GM19438 (cell line): ENCODE data around the gene FERMT1.
"Not testable (repeated sequence)": the region's sequence is repeated elsewhere in the genome, so short reads cannot be mapped to it uniquely, and the experiment has no call there.

Source experiments
- ATAC-seq: cut with Tn5 transposase; IDR thresholded peaks from one replicate; pipeline ENCODE4 v1.9.1; 2021; ENCODE audit warnings: low read depth; ENCODE audit not compliant: unreplicated experiment

The FERMT1 gene

DNA sequence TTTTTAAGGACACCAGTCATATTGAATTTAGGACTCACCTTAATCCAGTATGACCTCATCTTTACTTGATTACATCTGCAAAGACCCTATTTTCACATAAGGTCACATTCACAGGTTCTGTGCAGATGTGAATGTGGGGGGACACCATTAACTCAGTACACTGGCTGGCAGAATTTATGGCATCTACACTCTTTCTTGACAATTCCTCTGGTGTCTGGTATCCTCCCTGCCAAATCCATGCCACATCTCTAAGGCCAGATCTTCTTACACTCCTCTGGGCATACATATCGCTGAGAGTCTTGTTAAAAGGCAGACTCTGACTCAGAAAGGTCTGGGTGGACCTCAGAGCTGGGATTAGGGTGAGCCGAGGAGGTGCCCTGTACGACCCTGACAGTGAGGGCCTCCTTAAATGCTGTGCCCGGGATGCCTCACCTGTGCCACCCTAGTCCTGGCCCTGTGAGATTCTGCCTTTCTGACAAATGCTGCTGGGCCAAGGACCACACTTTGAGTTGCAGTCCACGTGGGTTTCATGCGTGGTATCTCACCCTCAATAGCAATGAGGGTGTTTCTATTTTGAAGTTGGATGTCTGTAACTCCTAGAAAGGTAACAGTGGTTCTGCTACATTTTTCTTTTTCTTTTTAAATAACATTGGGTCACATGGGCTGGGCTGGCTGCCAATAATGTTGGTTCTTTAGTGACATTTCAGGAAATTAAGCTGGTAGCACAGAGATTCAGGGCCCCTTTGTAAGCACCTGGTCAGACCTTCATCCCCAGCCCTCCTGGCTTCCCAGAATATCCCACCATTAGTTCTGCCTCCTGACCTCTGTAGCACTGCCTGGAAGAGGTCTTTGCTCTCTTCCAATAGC is 51.8 kb downstream of the FERMT1 start:
- no peak for ATAC-seq

DNA sequence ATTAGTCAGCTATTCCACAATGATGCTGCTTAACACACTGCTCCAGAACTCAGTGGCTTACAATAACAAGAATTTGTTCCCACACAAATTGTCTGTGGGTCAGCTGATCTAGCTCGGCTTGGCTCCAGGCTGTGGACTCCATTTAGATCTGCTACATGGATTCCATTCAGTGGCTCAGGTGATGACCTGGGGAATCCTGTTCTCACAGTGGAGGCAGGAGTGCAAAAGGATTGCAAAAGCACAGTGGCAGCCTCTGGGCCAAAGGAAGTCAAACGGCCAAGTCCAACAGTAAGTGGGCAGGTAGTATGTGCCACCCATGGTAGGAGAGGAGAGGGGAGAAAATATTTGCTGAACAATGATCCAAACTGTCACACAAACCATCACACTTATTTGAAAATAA is 53.2 kb downstream of the FERMT1 start:
- no peak for ATAC-seq

DNA sequence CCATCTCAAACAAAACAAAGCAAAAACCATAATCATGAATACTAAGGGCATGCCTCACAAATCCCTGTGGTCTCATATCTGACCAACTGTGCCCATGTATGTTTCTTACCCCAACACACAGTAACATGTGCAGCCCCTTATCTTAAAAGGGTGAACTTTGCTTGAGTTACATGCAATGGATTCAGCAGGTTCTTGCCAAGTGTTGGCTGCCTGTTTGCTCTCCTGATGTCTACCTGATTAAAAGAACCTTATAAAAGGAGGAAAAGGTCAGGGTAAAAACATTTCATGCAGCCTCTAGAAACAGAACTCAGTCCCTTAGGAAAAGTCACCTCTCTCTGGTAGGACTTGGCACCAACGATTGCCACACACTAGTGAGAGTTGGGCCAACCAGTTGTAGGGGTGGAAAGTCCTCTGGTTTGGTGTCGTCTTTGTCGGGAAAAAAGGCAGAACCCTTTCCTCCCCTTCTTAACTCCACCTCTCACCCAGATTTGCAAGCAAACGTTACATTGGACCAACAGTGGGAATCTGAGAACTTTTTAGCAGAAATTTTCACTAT is 55.0 kb downstream of the FERMT1 start:
- no peak for ATAC-seq

DNA sequence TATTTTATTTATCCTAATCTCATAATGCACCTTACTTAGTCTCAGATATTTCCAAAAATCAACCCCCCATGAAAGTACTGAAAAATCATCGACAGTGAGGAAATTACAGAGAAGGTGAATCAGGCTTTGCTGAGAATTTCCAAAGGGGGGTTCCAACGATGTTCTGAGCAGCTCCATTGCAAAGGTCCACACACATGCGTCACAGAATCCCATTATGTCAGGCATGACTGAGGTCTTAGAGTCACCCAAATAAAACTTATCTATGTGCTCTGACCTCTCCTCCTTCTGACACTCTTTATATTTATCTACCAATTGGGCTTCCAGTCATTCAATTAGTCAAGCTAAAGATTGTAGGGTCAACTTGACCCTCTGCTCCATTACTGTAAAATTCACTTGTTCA is 56.2 kb downstream of the FERMT1 start:
- ATAC-seq: no peak

DNA sequence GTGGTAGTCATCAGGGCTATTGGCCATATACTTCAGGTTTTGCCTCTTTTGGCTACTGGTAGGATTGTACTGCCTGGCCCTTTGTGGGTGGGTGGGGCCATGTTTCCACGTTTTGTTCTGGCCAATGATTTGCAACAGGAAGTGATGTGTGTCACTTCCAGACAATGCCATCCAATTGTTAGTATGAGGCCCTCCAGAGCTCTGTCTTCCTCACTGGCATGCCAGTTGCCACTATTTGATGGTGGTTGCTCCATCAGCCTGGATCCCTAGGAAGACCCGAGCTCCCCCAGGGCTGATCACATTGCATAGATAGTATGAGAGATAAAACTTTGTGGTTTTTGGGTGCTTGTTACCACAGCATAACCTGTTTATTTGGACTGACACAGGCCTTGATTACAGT is 61.3 kb downstream of the FERMT1 start:
- ATAC-seq: no peak

DNA sequence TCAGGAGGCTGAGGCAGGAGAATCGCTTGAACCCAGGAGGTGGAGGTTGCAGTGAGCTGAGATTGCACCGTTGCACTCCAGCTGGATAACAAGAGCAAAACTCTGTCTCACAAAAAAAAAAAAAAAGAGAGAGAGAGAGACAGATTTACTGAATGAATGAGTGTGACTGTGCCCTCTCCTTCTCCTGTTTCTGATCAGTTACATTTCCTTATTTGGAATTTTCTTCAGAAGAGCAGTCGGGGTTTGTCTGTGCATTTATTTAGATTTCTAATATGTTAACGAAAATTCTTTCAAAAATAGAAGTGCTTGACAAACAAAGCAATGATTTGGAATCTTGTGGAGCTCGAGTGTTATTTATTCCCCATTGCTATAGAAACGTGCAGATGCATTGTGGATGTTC is 62.6 kb downstream of the FERMT1 start:
- ATAC-seq: no peak

DNA sequence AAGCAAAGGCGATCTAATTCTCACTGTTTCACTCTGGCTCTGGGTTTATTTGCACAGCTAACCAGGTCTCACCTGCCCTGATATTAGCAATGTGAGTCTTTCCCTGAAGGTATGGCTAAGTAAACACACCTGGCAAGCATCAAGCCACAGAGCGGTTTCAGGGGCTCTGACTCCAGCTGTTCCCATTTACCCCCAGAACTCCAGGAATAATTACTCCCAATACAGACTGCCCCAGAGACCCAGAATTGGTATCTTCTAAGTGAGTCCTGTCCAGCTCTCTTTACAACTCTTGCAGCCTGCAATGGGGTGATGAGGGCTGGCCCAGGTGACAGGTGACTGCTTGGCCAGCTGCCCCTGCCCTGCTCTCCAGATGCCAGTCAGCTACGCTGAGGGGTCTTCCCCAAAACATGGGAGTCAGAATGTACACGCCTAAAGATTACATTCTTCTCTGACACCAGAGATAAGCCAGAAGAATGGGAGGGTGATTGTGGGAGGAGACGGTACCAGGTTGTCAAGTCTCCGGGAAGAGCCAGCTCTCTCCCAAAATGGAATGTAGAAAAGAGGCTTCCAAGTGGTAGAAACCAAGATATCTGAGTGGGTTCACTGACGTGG is 64.0 kb downstream of the FERMT1 start:
- no peak for ATAC-seq

DNA sequence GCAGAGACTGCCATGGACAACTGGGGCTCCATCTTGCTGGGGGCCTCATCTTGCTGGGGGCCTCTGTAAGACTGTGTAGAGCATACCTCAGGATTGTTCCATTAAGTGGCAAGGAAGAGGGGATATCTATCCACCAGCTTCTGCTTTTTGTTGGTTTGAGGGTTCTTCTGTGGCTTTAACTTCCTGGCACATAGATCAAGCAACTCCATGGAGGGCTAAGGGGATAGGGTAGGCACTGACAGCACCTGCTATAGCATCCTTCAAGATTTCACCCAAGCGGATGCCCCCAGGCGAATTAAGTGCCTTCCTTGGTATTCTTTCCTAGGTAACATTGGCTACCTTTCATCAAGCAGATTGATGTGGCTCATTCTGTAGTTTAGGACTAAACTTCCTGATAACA is 65.1 kb downstream of the FERMT1 start:
- no peak for ATAC-seq

DNA sequence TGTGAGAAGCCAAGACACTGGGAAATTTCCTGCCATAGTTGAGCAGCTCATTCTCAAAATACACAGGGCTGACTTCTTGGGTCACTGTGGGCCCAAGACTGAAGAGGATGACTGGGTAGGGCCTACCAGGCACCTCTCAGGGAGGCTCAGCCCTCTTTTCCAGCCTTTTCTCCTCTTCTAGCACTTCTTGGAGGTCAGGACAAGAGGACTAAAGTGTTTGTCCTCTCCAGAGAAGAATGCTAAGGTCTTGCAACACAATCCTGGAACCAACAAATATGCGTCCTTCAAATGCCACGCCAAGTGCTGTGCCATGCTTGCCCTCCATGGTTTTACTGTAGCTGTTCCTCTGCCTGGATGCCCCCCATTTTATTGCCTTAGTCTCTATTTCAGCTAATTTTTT is 65.7 kb downstream of the FERMT1 start:
- ATAC-seq: no peak

DNA sequence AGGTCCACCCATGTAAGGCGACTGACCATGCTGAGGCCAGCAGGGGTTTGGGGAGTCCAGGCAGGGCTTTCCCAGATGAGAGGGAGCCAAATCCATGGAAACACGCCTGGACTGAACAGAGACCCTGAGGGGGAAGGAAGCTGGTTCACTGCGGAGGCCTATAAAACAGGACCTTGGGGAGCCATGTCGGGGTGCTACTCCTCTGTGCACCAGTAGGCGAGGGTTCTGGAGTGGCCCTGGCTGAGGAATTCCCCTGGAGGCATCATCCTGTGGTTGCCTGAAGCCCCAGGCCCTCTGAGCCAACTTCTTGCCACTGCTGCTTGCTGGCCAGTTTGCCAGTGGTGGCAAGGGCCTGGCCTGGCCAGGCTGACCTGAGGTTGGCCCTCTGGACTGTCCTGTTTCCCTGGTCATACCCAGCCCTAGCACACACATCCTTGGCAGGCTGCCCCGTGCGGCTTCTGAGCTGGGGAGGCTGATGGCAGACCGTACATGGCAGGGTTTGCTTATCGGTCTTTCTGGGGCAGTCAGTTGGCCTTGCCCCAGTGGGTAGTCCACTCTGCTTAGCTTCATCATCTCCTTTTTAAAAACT is 66.8 kb downstream of the FERMT1 start:
- ATAC-seq: no peak

DNA sequence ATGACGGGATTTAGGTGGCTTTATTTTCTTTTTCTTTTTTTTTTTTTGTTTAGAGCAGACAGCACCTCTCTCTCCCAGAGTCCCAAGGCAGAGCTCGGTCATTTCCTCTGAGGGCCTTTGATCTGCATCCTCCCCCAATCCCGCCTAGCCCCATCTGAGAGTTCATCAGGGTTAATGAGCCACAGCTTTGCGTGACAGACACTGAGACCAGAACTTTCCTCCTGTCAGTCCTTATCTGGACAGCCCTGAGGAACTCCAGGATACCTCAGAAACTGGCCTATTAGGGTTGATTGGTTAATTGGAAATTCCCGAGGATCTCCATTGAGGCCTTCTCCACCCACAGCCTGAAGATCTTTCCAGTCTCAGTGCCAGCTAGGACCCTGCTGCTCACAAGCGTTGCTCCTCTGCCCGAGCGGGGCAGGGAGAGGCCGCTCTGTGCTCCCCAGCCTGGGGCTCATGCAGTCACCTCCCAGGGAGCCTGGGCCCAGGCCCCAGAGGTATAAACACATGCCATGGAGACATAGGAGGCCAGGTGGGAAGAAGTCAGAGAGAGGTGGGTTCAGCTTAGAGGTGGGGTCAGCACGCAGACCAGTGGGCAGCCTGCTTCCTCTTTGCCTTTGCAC is 67.6 kb downstream of the FERMT1 start:
- no peak for ATAC-seq

DNA sequence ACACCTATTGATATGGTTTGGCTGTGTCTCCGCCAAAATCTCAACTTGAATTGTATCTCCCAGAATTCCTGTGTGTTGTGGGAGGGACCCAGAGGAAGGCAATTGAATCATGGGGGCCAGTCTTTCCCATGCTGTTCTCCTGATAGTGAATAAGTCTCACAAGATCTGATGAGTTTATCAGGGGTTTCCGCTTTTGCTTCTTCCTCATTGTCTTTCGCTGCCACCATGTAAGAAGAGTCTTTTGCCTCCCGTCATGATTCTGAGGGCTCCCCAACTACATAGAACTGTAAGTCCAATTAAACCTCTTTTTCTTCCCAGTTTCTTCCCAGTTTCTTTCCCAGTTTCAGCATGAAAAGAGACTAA is 68.2 kb downstream of the FERMT1 start:
- not testable (repeated sequence) for ATAC-seq

DNA sequence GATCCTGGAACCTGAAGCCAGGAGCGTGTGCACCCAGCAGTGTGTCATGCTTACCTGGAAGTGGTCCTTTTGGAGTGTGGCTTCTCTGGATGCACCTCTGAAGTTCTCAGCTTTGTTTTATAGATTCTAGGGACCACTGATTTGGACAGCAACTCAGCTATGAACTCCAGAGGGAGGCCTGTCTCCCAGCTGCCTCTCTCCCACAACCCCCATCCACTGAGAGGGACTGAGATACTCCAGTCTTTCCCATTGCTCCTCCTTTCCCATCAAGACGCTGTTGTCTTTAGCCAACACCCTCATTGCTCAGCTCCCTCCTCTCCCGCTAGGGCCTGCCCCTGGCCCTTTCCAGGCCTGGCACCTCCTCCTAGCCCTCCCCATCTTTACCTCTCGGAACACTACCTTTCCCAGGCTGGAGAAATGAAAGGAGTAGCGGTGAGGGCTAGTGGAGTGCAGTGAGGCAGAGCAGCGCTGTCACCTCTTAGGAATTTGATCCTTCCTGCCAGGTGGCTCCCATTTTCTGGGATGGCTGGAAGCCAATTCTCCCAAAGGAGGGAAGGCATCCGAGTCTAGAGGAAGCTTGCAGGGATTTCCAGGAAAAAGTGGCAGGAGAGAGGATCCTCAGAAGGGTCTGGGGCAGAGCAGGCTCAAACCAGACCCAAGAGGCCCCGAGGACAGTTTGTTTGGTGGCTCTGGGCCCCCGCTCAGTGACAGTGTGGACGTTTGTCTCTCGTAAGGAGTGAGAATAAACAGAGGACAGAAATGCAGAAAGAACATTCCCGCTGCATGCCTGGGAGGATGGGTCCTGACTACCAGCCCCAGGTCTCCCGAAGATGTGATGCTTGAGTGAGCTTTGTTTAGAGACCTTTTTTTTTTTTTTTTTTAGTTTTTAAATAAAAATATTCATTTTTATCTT is 68.8 kb downstream of the FERMT1 start, which contains the start of gene LRRN4:
Gene LRRN4 (minus strand): TSS at position 285 of the 913 bp plus-strand sequence. CDS start 1,261 bp downstream, outside the sequence.
- no peak for ATAC-seq

DNA sequence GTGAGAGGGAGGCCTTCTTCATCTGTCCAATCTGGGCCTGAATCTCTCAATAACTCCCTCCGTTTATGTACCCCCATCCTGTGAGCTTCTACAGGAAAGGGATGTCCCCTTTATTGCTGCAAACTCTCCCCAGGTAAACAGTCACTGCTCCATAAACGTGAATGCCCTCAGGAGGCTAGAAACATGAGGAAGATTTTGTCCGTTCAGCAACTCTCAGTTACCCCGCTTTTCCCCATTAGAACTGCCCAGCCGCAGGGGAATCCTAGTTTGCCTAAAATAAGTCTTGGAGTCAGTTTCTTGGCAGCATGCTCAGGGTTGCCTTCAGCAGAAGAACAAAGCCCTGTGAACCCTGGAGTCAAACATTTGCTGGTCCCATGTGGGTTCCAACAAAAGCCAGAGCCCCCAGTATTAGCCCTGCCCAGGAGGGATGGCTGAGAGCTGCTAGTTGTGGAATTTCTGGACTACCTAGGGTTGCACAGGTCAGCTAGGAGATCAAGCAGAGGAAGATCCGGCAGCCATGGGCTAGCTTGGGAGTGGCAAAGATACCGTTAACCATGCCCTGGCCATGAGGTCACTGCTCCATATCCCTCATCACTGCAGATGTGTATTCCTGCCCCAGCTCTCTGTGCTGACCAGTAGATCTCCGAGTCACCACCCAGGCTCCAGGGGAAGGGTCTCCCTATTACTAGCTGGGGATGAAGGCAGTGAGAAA is 69.6 kb downstream of the FERMT1 start:
- ATAC-seq: no peak

DNA sequence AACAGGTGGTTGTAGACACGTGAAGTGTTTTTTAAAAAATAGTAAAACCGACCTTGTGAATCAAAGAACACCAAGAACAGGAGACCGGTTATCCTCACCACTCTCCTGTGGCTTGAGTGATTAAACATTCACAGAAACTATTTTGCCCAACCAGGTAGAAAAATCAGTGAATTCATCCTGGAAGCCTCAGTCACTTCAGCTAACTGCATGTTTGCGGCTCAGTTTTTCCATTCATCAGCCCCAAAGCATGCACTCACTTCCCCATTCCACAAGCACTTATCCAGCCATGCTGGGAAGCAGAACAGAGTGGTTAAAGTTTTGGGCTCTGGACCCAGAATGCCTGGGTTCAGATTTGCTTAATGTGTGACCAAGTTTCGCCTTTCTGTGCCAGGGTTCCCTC is 71.3 kb downstream of the FERMT1 start:
- no peak for ATAC-seq

DNA sequence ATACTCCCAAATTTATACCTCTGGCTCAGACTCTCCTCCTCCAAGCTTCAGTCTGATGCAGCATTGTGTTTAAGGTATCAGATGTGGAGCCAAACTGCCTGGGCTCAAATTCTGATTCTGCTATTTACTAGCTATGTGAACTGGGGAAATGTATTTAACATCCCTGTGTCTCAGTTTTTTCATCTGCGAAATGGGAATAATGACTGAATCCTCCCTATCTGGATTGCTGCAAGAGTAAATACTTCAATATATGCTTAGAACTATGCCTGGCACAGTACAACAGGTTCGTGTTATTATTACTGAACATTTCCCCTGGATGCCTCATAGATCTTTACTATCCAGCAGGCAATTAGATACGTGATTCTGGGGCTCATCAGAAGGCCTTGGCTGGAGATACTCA is 74.4 kb downstream of the FERMT1 start:
- ATAC-seq: no peak

DNA sequence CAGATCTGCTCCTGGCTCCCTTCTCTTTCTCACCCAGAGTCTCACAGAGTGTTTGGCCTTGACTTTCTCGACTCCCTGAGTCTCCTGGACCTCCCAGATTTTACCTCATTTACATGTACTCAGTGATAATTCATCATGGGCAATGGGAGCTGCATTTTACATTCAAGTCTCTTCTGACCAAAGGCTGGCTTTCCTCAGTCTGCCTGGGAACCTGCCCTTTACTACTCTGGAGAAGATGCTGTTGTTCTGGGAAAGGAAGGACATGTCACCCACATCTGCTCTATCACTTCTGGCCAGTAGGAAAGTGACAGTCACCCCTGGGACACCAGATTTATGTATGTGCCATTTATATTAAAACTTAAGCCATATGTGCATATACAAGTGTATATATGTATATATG is 76.4 kb downstream of the FERMT1 start:
- ATAC-seq: no peak

DNA sequence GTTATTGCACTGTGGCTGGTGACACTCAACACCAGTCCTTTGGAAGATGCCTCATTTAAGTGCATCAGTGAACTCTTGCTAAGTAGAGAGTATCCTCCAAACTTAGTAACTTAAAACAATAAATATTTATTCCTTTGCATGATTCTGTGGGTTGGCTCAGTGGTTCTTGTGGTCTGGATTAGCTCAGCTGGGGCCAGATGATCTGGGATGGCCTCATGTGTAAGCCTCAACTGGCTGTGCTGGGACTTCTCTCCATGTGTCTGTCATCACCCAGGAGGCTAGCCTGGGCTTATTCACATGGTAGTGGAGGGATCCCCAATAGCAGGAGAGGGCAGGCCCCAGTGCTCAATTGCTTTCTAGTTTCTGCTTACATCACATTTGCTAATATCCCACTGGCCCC is 77.3 kb downstream of the FERMT1 start:
- no peak for ATAC-seq

DNA sequence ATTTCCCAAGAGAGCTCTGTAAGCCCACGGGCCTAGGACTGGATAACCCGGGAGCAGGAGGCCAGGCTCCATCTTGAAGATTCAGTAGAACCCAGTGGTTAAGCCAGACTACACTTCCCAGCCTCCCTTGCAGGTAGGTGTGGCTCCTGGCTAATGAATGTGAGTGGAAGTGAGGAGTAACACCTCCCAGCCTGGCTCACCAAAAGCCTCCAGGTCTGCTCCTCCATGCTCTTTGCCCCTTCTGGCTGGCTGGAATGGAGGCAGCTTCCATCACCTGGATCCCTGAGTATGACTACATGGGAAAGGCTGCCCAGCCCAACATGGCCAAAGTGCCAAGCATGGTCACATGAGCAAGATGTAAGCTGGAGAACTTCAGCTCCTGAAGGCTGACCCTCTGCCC is 78.7 kb downstream of the FERMT1 start:
- no peak for ATAC-seq
